ENCODE results near the gene VWA5B1. TPM values are rescaled to one million over a fixed set of nuclear protein-coding genes. Genes with fewer than 3 reads are reported as not detected.

The VWA5B1 gene
- total RNA-seq, 4 donors from 2014 or later, result not detected

DNA sequence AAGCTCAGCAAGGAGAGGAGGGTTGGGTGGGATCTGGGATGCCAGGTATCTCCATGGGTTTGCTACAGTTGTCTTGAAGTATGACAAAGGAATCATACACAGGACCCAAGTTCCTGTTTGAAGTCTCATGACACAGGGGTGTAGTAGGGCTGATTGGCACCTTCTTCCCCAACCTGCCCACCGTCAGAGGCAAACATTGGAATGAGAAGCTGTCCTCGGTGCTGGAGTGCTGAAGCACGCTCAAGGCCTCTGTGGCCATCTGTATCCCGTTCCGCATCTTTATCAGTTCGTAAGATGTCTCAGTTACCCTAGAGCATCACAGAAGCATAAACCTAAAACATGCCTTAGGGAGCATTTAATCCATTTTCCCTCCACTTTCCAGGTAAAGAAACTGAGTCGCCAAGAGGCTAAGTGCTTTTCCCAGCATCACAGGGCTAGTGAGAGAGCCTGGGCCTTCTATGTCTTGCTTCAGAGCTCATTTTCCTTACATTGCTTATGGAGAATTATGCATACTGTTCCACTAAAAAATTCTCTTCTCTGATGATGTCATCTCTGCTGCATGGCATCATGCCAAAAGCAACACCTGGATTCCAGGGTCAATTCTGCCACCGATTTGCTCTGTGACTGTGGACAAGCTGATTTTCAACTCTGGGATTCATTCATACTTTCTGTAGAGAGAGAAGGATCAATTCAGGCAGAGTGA, 34.2 kb downstream of the VWA5B1 start:
- DNase-seq, result no peak
- H3K27ac ChIP-seq, result no peak overlapping the region
- no peaks in the 10 kb centered on the region for H3K36me3 ChIP-seq
- TF ChIP-seq CTCF (IDR thresholded peaks at IDR 0.05), result no peak
- no peak for TF ChIP-seq POLR2A (IDR thresholded peaks at IDR 0.05)
- WGBS, 2 donors, result 63 to 69% methylated on average over 8 of the region's 8 CpGs
- no peaks in the 10 kb centered on the region for H3K9me3 ChIP-seq
- peaks cover 0 to 16% (median 0%) of the 10 kb centered on the region in 3 donors for H3K4me1 ChIP-seq
- intact Hi-C loops (cut with DNase I), result no loop called here
- peaks cover 0 to 56% (median 0%) of the 10 kb centered on the region in 4 donors for H3K27me3 ChIP-seq
- H3K4me3 ChIP-seq, result no peak overlapping the region

DNA sequence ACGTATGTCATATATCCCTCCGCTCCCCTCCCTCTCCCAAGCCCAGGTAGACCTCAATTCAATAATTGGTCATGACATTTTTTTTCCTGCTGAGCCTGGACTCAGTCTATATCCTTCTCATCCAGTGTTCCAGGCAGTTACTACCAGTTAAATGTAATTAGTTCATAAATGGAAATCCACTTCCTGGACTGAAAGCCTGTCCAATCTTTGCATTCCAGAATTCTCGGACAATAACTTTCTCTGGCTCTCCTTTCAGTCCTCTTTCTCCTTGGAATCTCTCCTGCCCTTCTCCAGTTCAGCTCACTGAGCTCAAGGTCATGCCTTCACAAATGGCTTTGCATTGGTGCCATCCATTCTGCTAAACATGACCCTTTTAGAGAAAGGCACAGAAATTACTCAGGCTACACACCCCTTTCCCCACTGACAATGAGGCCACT, 34.8 kb downstream of the VWA5B1 start:
- peaks cover 0 to 16% (median 0%) of the 10 kb centered on the region in 3 donors for H3K4me1 ChIP-seq
- no peak for TF ChIP-seq POLR2A (IDR thresholded peaks at IDR 0.05)
- TF ChIP-seq CTCF (IDR thresholded peaks at IDR 0.05), result no peak
- peaks cover 0 to 56% (median 0%) of the 10 kb centered on the region in 4 donors for H3K27me3 ChIP-seq
- WGBS, 2 donors, result 49 to 63% methylated on average over 3 of the region's 3 CpGs
- intact Hi-C loops (cut with DNase I), result no loop called here
- H3K36me3 ChIP-seq, result no peaks in the 10 kb centered on the region
- no peaks in the 10 kb centered on the region for H3K9me3 ChIP-seq
- no peak for DNase-seq
- no peak overlapping the region for H3K27ac ChIP-seq
- H3K4me3 ChIP-seq, result no peak overlapping the region

DNA sequence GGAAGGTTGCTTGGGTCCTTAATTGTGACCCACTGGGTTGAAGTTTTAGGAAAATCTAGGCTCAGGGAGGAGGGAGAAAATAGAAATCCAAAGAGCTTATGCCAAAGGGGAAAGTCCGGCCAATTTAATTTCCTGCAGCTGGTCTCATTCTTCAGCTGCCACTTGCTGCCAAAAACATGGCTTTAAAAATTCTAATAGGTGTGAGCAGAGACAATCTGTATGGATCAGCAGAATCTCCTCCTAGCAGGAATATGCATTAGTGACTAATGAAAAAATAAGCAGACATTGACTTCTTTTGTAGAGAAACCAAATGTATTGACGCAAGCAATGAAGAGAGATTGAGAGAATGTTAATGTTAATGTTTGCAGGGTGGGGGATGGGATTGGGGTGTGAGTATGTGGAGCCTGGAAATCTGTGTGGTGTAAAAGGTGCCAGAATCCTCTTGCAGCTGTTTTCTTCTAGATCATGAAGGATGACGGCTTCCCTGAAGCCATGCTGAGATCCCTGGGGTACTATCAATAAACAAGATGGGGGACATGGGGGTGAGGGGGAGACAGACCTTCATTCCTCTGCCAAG, 35.3 kb downstream of the VWA5B1 start:
- H3K27ac ChIP-seq, result no peak overlapping the region
- H3K27me3 ChIP-seq, result peaks cover 0 to 56% (median 0%) of the 10 kb centered on the region in 4 donors
- H3K4me1 ChIP-seq, result peaks cover 0 to 16% (median 0%) of the 10 kb centered on the region in 3 donors
- no peak for DNase-seq
- intact Hi-C loops (cut with DNase I), result no loop called here
- no peak overlapping the region for H3K4me3 ChIP-seq
- no peaks in the 10 kb centered on the region for H3K9me3 ChIP-seq
- no peak for TF ChIP-seq POLR2A (IDR thresholded peaks at IDR 0.05)
- no peak for TF ChIP-seq CTCF (IDR thresholded peaks at IDR 0.05)
- 31 to 48% methylated on average over 3 of the region's 3 CpGs for WGBS, 2 donors
- no peaks in the 10 kb centered on the region for H3K36me3 ChIP-seq

GRCh38 chr1:20327467-20327866, 36.8 kb downstream of the VWA5B1 start:
- 69 to 76% methylated on average over 6 of the region's 6 CpGs for WGBS, 2 donors
- peaks cover 0 to 16% (median 0%) of the 10 kb centered on the region in 3 donors for H3K4me1 ChIP-seq
- no peak overlapping the region for H3K27ac ChIP-seq
- intact Hi-C loops (cut with DNase I), result no loop called here
- no peaks in the 10 kb centered on the region for H3K36me3 ChIP-seq
- no peak overlapping the region for H3K4me3 ChIP-seq
- H3K27me3 ChIP-seq, result peaks cover 0 to 45% (median 0%) of the 10 kb centered on the region in 4 donors
- DNase-seq, result no peak
- no peaks in the 10 kb centered on the region for H3K9me3 ChIP-seq
- TF ChIP-seq POLR2A (IDR thresholded peaks at IDR 0.05) (no peak), CTCF (IDR thresholded peaks at IDR 0.05) (no peak)

GRCh38 chr1:20328201-20328600, 37.5 kb downstream of the VWA5B1 start:
- no peak for TF ChIP-seq CTCF (IDR thresholded peaks at IDR 0.05)
- TF ChIP-seq POLR2A (IDR thresholded peaks at IDR 0.05), result no peak
- peaks cover 0 to 38% (median 0%) of the 10 kb centered on the region in 4 donors for H3K27me3 ChIP-seq
- WGBS, 2 donors, result 52 to 67% methylated on average over 7 of the region's 7 CpGs

More at GRCh38 chr1:20328201-20328600, 37.5 kb downstream of the VWA5B1 start:
- intact Hi-C loops (cut with DNase I), result no loop called here
- no peak for DNase-seq
- Histone ChIP-seq H3K9me3 (no peaks in the 10 kb centered on the region), H3K36me3 (no peaks in the 10 kb centered on the region), H3K4me1 (peaks cover 0 to 16% (median 0%) of the 10 kb centered on the region in 3 donors), H3K27ac (no peak overlapping the region), H3K4me3 (no peak overlapping the region)
